Stomach (tissue), 9 donors: Measurements from ENCODE around the gene DOCK2. TPM values are rescaled to one million over a fixed set of nuclear protein-coding genes. Genes with fewer than 3 reads are reported as not detected.

Experiments
- DNase-seq, 2 donors: peaks; one replicate each; pipeline versions ENCODE4 v3.0.0 to v3.0.0-alpha.2; 2013 to 2019
- H3K27ac ChIP-seq, 5 donors: fragments of 200-600 bp in 4 of 5; sonication (generic) in 4 of 5; one replicate each; pipeline ENCODE4 v1.5.1; 2013 to 2019; ENCODE audit warnings: mild to moderate bottlenecking in 1 of 5, moderate library complexity in 1 of 5
- H3K27me3 ChIP-seq, 3 donors: fragments of 200-600 bp; sonication (generic); one replicate each; pipeline ENCODE4 v1.5.1; 2017 to 2019; ENCODE audit warnings: mixed run types in 1 of 3
- H3K36me3 ChIP-seq, 4 donors: fragments of 200-600 bp; sonication (generic); 1 replicate in 3 of 4; 2 replicates in 1 of 4; pipeline ENCODE4 v1.5.1; 2016 to 2019
- H3K4me1 ChIP-seq, 4 donors: fragments of 200-600 bp; sonication (generic); one replicate each; pipeline ENCODE4 v1.5.1; 2016 to 2019
- H3K4me3 ChIP-seq, 4 donors: fragments of 200-600 bp; sonication (generic) in 3 of 4; one replicate each; pipeline ENCODE4 v1.5.1; 2016 to 2019; ENCODE audit warnings: mild to moderate bottlenecking in 1 of 4
- H3K9me3 ChIP-seq, 4 donors: fragments of 200-600 bp; sonication (generic); one replicate each; pipeline ENCODE4 v1.5.1; 2016 to 2019
- EP300 ChIP-seq: sonication (generic); formaldehyde crosslinking; IDR thresholded peaks from one replicate; pipeline ENCODE4 v1.6.1; 2017; ENCODE audit warnings: antibody characterized with exemption
- POLR2A ChIP-seq, 4 donors: fragments of 450-650 bp; IDR thresholded peaks; one replicate each; pipeline ENCODE4 v1.6.1; 2016; ENCODE audit warnings: antibody characterized with exemption in 4 of 4, control low read depth in 2 of 4, mild to moderate bottlenecking in 1 of 4, moderate library complexity in 1 of 4
- POLR2AphosphoS5 ChIP-seq, 3 donors: sonication (generic); formaldehyde crosslinking; IDR thresholded peaks; one replicate each; pipeline ENCODE4 v1.6.1; 2016; ENCODE audit warnings: antibody characterized with exemption in 3 of 3
- WGBS, 5 donors: extraction: QIAGEN DNeasy Blood & Tissue Kit in 3 of 5; methylation state at CpG; one replicate each; pipeline versions ENCODE4 v1.1.5 to v1.1.7; 2013 to 2018; 5-methylcytosine and 5-hydroxymethylcytosine counted together
- intact Hi-C: fragments of 100-400 bp; cut with DNase I; formaldehyde crosslinking; loops from one replicate; pipeline ENCODE4 v1.15.1; 2023; ENCODE audit warnings: low total_unique reads
- polyA plus RNA-seq, 3 donors: library from polyadenylated mRNA; stranded (reverse); fragments of 200-250 nt; gene quantifications; one replicate each; pipeline ENCODE4 v1.2.3, GENCODE V29; 2013
- total RNA-seq, 5 donors: library from RNA; depleted of rRNA; stranded (reverse); fragments of >200 nt; gene quantifications; one replicate each; pipeline versions ENCODE4 v1.1.0 to v1.2.3, GENCODE V29; 2014 to 2016
- TF ChIP-seq, protein P1 (sequence below), 7 experiments: fragments of 450-650 bp in 4 of 7; fragments of 200-600 bp in 3 of 7; sonication (generic) in 3 of 7; IDR thresholded peaks; one replicate each; pipeline ENCODE4 v1.5.1; 2016 to 2019; ENCODE audit warnings: antibody characterized with exemption in 7 of 7, control low read depth in 2 of 7, mild to moderate bottlenecking in 1 of 7
- donor health status: healthy with polysubstance abuse.
- donor health status: Bipolar disorder and iron deficiency.
- donor health status: healthy.

Gene DOCK2
- total and polyA plus RNA-seq, 8 donors = 2.1 to 50.2 (median 8.5) TPM

DNA sequence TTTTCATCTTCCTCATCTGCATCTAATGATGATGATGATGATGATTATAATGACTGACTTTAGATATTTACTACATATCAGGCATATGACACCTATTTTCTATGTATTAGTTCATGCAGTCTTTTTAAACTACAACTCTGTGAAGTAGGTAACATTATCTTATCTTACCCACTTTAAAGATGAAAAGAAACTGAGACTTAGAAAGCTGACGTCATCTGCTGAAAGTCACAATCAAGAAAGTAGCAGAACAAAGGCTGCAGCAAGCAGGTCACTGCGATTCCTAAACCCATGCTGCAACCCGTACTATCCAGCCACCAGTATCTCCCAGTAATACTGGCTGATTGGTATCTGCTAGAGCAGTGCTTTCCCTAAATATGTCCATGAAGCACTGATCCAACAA, 383.3 kb downstream of the DOCK2 start:
- WGBS, 5 donors = 39 to 70% (median 50%) methylated on average over 3 of the region's 3 CpGs
- peaks cover 0 to 25% (median 0%) of the 10 kb centered on the region in 3 donors for H3K27me3 ChIP-seq
- intact Hi-C loops = no loop called here
- no peak overlapping the region for H3K27ac ChIP-seq
- peaks cover 0 to 5% (median 0%) of the 10 kb centered on the region in 4 donors for H3K36me3 ChIP-seq
- no peak overlapping the region for H3K4me3 ChIP-seq
- TF ChIP-seq POLR2A (IDR thresholded peaks at IDR 0.05) = no peak
- TF ChIP-seq POLR2AphosphoS5 (IDR thresholded peaks at IDR 0.05) = no peak
- TF ChIP-seq, protein P1, sequence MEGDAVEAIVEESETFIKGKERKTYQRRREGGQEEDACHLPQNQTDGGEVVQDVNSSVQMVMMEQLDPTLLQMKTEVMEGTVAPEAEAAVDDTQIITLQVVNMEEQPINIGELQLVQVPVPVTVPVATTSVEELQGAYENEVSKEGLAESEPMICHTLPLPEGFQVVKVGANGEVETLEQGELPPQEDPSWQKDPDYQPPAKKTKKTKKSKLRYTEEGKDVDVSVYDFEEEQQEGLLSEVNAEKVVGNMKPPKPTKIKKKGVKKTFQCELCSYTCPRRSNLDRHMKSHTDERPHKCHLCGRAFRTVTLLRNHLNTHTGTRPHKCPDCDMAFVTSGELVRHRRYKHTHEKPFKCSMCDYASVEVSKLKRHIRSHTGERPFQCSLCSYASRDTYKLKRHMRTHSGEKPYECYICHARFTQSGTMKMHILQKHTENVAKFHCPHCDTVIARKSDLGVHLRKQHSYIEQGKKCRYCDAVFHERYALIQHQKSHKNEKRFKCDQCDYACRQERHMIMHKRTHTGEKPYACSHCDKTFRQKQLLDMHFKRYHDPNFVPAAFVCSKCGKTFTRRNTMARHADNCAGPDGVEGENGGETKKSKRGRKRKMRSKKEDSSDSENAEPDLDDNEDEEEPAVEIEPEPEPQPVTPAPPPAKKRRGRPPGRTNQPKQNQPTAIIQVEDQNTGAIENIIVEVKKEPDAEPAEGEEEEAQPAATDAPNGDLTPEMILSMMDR (IDR thresholded peaks at IDR 0.05) = no peak
- no peak for TF ChIP-seq EP300
- no peaks in the 10 kb centered on the region for H3K9me3 ChIP-seq
- no peaks in the 10 kb centered on the region for H3K4me1 ChIP-seq
- no peak for DNase-seq

- no peak for DNase-seq
- Histone ChIP-seq H3K27me3 (peaks cover 0 to 25% (median 0%) of the 10 kb centered on the region in 3 donors), H3K36me3 (peaks cover 0 to 5% (median 0%) of the 10 kb centered on the region in 4 donors), H3K27ac (no peak overlapping the region), H3K4me3 (no peak overlapping the region), H3K4me1 (no peaks in the 10 kb centered on the region), H3K9me3 (no peaks in the 10 kb centered on the region)
- TF ChIP-seq POLR2A (IDR thresholded peaks at IDR 0.05) (no peak), EP300 (no peak), POLR2AphosphoS5 (IDR thresholded peaks at IDR 0.05) (no peak)
- TF ChIP-seq, protein P1 (IDR thresholded peaks at IDR 0.05) = no peak
- intact Hi-C loops = no loop called here
- WGBS, 5 donors = 65 to 71% (median 70%) methylated on average over 8 of the region's 8 CpGs
Measured at GRCh38 chr5:170021506-170021905, 384.4 kb downstream of the DOCK2 start.

DNA sequence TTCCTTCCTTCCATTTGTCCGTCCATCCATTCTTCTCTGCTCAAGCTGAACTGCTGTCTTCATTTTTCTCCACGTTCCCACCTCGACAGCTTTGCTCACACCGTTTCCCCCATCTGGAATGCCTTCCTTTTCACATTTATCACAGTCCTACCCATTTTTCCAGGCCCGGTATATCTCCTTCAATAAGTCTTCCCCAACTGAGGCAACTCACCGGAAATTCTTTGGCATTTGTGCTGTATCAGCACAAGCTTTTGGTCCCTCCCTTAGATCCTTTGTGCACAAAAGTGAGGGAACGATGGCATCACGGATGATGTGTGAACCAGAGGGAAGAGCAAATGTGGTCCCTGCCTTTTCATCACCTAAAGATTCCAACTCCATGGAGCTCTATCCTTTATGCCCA, 388.8 kb downstream of the DOCK2 start:
- intact Hi-C loops = no loop called here
- TF ChIP-seq POLR2A (IDR thresholded peaks at IDR 0.05) = no peak
- TF ChIP-seq, protein P1 (IDR thresholded peaks at IDR 0.05) = no peak
- no peak for TF ChIP-seq EP300
- TF ChIP-seq POLR2AphosphoS5 (IDR thresholded peaks at IDR 0.05) = no peak
- 83 to 88% (median 87%) methylated on average over 8 of the region's 8 CpGs for WGBS, 5 donors

GRCh38 chr5:170028124-170028523, 391.0 kb downstream of the DOCK2 start:
- Histone ChIP-seq H3K27ac (no peak overlapping the region), H3K27me3 (peaks cover 0 to 1% (median 0%) of the 10 kb centered on the region in 3 donors), H3K9me3 (no peaks in the 10 kb centered on the region), H3K4me3 (no peak overlapping the region), H3K4me1 (no peaks in the 10 kb centered on the region), H3K36me3 (peaks cover 0 to 6% (median 0%) of the 10 kb centered on the region in 4 donors)
- TF ChIP-seq, protein P1 (IDR thresholded peaks at IDR 0.05) = no peak
- no peak for TF ChIP-seq POLR2A (IDR thresholded peaks at IDR 0.05)
- TF ChIP-seq EP300 = no peak
- no peak for TF ChIP-seq POLR2AphosphoS5 (IDR thresholded peaks at IDR 0.05)
- intact Hi-C loops = no loop called here
- WGBS, 5 donors = 37 to 53% (median 48%) methylated on average over 2 of the region's 2 CpGs
- DNase-seq = no peak

More for the DNA sequence above, 388.8 kb downstream of the DOCK2 start:
- DNase-seq = no peak
- H3K4me3 ChIP-seq = no peak overlapping the region
- H3K4me1 ChIP-seq = no peaks in the 10 kb centered on the region
- H3K36me3 ChIP-seq = peaks cover 0 to 11% (median 0%) of the 10 kb centered on the region in 4 donors
- no peaks in the 10 kb centered on the region for H3K9me3 ChIP-seq
- H3K27ac ChIP-seq = no peak overlapping the region
- peaks cover 0 to 17% (median 0%) of the 10 kb centered on the region in 3 donors for H3K27me3 ChIP-seq
